Middle frontal gyrus (tissue), 1 donor: ENCODE measurements around the gene KDM4D.
"Not testable (repeated sequence)": the region's sequence is repeated elsewhere in the genome, so short reads cannot be mapped to it uniquely, and the experiment has no call there.

ENCODE experiments used
- DNase-seq: peaks from one replicate; pipeline ENCODE4 v3.0.0-alpha.2; 2015; ENCODE audit warnings: low spot score; ENCODE audit errors: extremely low spot score

KDM4D gene

DNA sequence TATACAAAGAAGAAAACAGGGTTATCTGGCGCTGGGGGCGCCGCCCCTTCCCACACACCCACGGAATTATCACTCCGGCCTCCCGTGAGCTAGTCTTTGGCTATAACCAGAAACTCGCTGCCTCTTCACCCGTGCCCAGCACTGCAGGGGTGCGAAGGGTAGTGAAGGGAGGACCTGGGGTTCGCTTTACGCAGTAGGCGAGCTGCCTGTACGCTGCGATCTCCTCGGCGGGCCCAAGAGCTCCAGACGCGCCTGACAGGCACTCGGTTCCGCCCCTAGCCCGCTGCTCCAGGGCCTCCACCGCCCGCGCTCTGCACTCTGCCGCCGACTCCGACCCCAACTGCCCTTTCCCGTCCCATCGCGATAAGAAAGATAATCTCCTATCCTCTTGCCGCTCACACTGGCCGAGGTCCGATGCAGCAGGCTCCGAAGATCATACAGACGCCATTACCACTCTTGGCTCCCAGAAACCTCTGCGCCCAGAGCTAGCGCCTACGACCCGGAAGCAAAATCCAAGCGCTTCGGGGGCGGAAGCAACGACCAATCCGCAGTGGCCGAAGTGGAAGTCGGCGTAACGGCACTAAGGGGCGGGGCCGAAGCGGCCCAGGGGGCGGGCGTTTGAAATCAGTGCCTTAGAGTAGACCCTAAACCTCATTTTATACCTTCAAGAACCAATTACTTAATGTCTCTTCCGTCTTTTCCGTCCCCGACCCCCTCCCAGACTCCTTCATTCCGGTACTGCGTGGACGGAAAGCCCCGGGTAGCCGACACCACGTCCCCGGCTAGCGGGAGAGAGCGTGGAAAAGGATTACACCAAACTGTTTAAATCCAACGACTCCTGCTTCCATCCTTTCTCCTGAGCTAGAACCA lies at the start of gene KDM4D, which contains the start of gene CWC15:
Gene KDM4D, plus strand, starts transcription at position 611 of the 870 bp plus-strand sequence. CDS start 23,664 bp downstream, outside the sequence.
Gene CWC15, minus strand, starts transcription at position 458 of the 870 bp plus-strand sequence. CDS start 1,371 bp downstream, outside the sequence.
- peak; percentile 96 for DNase-seq

DNA sequence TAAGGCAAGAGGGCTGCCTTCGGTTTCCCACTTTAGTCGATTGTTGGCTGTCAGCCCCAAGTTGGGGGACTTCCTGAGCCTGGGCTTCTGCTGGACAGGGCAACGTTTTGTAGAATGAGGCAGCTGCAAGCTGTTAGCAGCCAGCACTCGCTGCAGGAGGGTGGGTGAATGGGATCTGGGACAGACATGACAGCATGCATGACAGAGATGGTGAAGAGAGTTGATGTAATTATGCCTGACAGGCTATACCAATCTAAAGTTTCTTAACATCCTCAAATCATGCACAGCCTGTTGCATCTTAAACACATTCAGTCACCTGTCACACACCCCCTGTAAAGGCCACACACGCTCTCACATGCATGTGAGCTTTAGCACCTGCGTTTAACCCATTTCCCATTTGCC lies 49.3 kb upstream of the KDM4D start:
- DNase-seq, result no peak

- DNase-seq, result no peak
Measured at GRCh38 chr11:94924612-94925011, 48.9 kb upstream of the KDM4D start.

DNA sequence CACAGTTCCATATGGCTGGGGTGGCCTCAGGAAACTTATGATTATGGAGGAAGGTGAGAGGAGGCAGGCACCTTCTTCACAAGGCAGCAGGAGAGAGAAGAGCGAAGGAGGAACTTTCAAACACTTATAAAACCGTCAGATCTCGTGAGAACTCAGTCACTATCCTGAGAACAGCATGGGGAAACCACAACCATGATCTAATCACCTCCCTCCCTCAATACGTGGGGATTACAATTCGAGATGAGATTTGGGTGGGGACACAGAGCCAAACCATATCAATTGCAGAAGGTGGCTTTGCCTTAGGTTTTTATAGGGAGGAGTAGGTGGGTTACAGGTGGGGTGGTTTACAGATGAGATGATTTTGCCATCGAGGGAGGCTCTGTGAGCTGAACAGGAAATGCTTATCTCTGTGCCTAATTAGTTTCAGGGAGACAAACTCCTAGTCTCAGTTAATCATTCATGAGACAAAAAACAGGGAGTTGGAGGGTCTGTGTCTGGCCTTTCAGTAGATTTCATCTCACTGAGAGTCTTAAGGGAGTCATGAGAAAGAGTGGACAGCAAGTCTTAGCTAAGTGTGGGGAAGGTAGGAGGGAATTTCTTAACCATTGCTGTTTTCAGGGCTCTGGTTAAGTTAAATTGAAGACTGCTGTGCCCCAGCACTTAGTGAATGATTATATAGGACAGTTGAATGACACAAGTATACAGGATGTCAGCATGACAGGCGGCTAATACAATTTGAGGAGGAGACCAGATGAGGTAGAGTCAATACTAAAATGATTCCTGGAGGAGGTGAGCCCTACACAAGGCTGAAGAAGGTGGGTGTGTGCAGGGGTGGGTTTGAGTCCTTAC lies 47.9 kb upstream of the KDM4D start:
- no peak for DNase-seq

- DNase-seq, result no peak
Measured at GRCh38 chr11:94926271-94926625, 47.3 kb upstream of the KDM4D start.

GRCh38 chr11:94926698-94927237 lies 46.7 kb upstream of the KDM4D start:
- DNase-seq, result no peak

DNA sequence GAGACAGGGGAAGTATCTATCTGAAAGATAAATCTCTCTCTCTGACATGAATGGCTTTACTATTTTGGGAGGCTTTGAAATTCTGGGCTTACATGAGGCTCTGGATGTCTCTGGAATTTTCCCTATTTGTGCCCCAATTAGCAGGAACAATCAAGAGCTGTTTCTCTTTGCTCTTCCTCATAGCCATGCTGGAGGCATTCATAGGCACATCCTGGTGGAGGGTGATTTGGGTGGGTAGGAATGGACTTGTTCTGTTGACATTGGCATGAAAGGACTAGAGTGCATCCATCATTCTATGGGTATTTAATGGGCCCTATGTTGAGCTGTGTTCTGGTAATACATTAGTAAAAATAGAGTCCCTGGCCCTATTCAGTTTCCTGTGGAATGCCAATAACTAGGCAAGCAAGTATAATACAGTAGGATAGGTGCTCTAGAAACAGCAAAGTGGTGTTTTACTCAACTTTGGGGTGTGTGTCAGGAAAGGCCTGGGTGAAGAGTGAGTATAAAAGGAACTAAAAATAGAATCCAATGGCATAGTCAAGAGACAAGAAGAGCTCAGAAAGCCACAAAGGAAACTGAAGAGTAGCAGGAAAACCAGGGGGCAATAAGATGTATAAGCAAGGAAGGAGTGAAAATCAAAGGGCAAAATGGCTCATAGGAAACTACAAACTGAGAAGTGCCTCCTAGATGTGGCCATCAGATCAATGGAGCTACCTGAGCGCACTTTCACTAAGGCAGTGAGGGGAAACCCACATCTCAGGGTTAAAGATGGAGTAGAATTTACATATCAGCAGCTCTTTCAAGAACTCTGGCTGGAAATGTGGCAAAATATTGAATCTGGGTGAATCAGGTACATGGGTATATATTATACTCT lies 45.2 kb upstream of the KDM4D start:
- no peak for DNase-seq

DNA sequence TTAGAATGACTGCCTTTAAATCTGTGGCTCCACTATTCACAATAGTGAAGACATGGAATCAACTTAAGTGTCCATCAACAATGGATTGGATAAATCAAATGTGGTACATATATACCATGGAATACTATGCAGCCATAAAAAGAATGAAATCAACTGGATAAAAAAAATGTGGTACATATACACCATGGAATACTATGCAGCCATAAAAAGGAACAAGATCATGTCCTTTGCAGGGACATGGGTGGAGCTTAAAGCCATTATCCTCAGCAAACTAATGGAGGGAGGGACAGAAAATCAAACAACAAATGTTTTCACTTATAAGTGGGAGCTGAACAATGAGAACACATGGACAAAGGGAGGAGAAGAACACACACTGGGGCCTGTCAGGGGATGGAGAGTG lies 41.4 kb upstream of the KDM4D start:
- not testable (repeated sequence) for DNase-seq

- DNase-seq, result no peak
Measured at GRCh38 chr11:94932503-94932902, 41.0 kb upstream of the KDM4D start.

DNA sequence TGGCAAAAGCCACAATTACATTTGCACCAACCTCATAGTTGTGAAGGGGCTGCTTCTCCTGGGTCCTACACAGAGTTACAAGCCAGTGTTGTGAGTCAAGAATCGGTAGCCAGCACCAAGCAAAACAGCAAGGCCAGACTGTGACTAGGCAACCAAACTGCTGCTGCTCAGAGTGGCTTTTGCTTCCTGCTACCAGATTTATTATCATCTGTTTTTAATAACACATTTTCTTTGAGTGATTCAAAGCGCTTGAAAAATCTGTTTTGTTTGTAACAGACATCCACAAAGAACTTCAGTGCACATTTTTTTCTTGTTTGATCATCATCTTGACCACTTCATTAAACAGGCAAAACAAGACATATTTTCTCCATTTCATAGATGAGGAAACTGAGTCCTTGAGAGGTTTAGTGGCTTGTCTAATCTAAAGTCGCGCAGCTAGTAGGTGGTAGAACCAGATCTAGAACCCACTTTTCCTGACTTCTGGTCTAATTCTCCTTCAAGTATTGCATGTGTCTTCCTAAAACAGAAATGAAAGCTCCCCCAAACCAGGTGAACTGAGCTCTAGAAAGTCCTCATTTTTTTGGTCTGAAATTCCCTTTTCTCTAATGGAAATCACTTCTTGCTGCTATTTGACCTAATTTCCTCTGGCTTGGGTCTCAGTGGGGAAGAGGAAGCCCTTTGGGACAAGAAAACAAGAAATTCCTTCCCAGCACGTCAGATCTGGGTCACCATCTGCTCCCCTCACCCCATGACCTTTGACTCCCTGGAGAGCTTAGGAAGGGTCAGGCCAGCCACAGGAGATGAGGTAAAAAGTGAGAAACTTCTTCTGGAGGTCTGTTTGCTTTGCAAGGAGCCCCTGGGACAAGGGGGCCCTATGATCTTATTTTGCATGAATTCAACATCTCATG lies 40.0 kb upstream of the KDM4D start:
- no peak for DNase-seq

- no peak for DNase-seq
Measured at GRCh38 chr11:94934362-94934761, 39.1 kb upstream of the KDM4D start.

- DNase-seq, result no peak
Measured at GRCh38 chr11:94934846-94935245, 38.7 kb upstream of the KDM4D start.

- no peak for DNase-seq
Measured at GRCh38 chr11:94938095-94939055, 35.1 kb upstream of the KDM4D start.

GRCh38 chr11:94939346-94939745 lies 34.2 kb upstream of the KDM4D start:
- no peak for DNase-seq

DNA sequence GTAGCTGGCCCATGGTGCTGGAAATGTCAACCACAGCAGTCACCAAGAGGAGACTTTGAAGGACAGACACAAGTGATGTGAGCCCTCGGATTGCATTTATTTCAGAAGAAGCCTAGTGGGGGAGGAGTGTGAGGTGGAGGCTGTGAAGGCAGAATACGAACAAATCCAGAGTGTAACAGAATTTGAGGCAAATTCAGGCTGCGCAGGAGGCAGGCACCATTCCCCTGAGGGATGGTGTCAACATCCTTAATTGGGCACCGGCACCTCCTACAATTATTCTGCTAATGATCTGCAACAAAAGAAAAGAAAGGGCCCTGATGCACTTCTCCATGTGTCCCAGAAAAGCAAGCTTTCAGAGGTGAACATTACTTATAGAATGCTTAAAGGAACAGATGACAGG lies 32.4 kb upstream of the KDM4D start:
- DNase-seq, result no peak

GRCh38 chr11:94946812-94947211 lies 26.7 kb upstream of the KDM4D start:
- no peak for DNase-seq

GRCh38 chr11:94948070-94948617 lies 25.4 kb upstream of the KDM4D start:
- DNase-seq, result no peak

GRCh38 chr11:94954753-94955152 lies 18.8 kb upstream of the KDM4D start:
- DNase-seq, result no peak
